Epithelial cell of esophagus (primary cell): ENCODE data around the gene TSN.

Experiments
- DNase-seq: peaks from one replicate; pipeline ENCODE4 v3.0.0; 2010; ENCODE audit warnings: low read depth
- H3K4me3 ChIP-seq: 2 replicates; pipeline ENCODE4 v1.5.1; 2011; ENCODE audit warnings: mild to moderate bottlenecking, low read length, control low read depth
- TF ChIP-seq, protein P1 (sequence below): IDR thresholded peaks from 2 replicates; pipeline ENCODE4 v1.5.1; 2011; ENCODE audit warnings: low read depth, mild to moderate bottlenecking, low read length, control low read depth, inconsistent platforms; ENCODE audit not compliant: insufficient read depth; ENCODE audit errors: missing control alignments

The TSN gene

GRCh38 chr2:121746071-121746578 lies 9.3 kb upstream of the TSN start:
- H3K4me3 ChIP-seq: no peak overlapping the region
- peak; percentile 75 for DNase-seq
- TF ChIP-seq, protein P1, sequence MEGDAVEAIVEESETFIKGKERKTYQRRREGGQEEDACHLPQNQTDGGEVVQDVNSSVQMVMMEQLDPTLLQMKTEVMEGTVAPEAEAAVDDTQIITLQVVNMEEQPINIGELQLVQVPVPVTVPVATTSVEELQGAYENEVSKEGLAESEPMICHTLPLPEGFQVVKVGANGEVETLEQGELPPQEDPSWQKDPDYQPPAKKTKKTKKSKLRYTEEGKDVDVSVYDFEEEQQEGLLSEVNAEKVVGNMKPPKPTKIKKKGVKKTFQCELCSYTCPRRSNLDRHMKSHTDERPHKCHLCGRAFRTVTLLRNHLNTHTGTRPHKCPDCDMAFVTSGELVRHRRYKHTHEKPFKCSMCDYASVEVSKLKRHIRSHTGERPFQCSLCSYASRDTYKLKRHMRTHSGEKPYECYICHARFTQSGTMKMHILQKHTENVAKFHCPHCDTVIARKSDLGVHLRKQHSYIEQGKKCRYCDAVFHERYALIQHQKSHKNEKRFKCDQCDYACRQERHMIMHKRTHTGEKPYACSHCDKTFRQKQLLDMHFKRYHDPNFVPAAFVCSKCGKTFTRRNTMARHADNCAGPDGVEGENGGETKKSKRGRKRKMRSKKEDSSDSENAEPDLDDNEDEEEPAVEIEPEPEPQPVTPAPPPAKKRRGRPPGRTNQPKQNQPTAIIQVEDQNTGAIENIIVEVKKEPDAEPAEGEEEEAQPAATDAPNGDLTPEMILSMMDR: no peak

- DNase-seq: peak; percentile 46
- no peak overlapping the region for H3K4me3 ChIP-seq
- TF ChIP-seq, protein P1: no peak
Measured at GRCh38 chr2:121748202-121748601, 7.2 kb upstream of the TSN start.

GRCh38 chr2:121754851-121755236 lies 607 bp upstream of the TSN start:
- TF ChIP-seq, protein P1: no peak
- DNase-seq: no peak
- H3K4me3 ChIP-seq: peak overlapping the region; percentile 98

GRCh38 chr2:121764681-121765228 lies 9.3 kb downstream of the TSN start:
- no peak overlapping the region for H3K4me3 ChIP-seq
- DNase-seq: peak; percentile 82
- TF ChIP-seq, protein P1: no peak

GRCh38 chr2:121766624-121767023 lies 11.2 kb downstream of the TSN start:
- H3K4me3 ChIP-seq: no peak overlapping the region
- TF ChIP-seq, protein P1: no peak
- no peak for DNase-seq

DNA sequence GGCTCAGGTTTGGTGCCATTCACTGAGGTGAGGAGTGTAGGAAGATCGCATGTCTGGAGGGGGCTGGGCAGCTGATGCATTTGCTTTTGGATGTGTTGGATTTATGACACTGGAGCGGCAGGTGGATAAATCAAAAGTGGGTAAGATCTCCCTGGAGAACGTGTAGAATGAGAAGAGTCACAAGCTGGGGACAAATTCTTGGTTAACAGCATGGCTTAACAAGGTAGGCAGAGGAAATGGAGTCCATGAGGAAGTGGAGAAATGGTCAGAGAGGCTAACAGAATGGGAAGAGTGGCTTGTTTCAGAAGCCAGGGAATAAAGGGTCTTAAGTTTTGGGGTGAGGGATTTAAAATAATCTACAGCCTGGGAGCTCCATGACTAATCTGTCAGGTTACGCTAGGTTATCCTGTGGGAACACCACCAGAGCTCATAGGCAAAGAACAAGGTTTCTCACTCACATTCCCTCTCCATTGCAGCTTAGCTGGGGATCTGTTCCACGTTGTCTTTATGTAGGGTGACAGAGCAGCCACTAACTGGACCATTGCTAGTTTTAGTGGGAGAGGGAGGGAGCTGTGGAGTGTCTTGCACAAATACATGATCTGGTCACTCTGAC lies 12.8 kb downstream of the TSN start:
- no peak overlapping the region for H3K4me3 ChIP-seq
- no peak for DNase-seq
- TF ChIP-seq, protein P1: no peak
